GM23338 (cell line): Measurements from ENCODE around the gene LAMB3.

Experiments
- CREB1 ChIP-seq: fragments of 250-450 bp; sonication (Bioruptor Pico); IDR thresholded peaks from 2 replicates; pipeline ENCODE4 v1.5.0; 2020; ENCODE audit warnings: low read depth, mild to moderate bottlenecking, moderate library complexity
- EZH2 ChIP-seq: fragments of 200-600 bp; sonication (generic); IDR thresholded peaks from one replicate; pipeline ENCODE4 v1.8.0; 2017; ENCODE audit warnings: antibody characterized with exemption, mild to moderate bottlenecking, low read depth; ENCODE audit not compliant: unreplicated experiment
- EZH2phosphoT487 ChIP-seq: fragments of 200-600 bp; sonication (generic); IDR thresholded peaks from one replicate; pipeline ENCODE4 v1.8.1; 2018; ENCODE audit warnings: antibody characterized with exemption; ENCODE audit not compliant: unreplicated experiment
- JUNB ChIP-seq: IDR thresholded peaks from one replicate; pipeline ENCODE4 v1.6.1; 2016; ENCODE audit warnings: antibody characterized with exemption; ENCODE audit not compliant: unreplicated experiment
- POLR2AphosphoS5 ChIP-seq: IDR thresholded peaks from 2 replicates; pipeline ENCODE4 v1.6.1; 2016; ENCODE audit warnings: antibody characterized with exemption, low read depth
- TF ChIP-seq, protein P1 (sequence below), 2 experiments: fragments of 200-600 bp in 1 of 2; sonication (generic) in 1 of 2; conservative IDR thresholded peaks; 2 replicates each; pipeline versions ENCODE4 v1.5.1 to v1.6.1; 2016 to 2017; ENCODE audit warnings: antibody characterized with exemption in 2 of 2, low read depth in 2 of 2, mild to moderate bottlenecking in 2 of 2, moderate library complexity in 1 of 2

DNA sequence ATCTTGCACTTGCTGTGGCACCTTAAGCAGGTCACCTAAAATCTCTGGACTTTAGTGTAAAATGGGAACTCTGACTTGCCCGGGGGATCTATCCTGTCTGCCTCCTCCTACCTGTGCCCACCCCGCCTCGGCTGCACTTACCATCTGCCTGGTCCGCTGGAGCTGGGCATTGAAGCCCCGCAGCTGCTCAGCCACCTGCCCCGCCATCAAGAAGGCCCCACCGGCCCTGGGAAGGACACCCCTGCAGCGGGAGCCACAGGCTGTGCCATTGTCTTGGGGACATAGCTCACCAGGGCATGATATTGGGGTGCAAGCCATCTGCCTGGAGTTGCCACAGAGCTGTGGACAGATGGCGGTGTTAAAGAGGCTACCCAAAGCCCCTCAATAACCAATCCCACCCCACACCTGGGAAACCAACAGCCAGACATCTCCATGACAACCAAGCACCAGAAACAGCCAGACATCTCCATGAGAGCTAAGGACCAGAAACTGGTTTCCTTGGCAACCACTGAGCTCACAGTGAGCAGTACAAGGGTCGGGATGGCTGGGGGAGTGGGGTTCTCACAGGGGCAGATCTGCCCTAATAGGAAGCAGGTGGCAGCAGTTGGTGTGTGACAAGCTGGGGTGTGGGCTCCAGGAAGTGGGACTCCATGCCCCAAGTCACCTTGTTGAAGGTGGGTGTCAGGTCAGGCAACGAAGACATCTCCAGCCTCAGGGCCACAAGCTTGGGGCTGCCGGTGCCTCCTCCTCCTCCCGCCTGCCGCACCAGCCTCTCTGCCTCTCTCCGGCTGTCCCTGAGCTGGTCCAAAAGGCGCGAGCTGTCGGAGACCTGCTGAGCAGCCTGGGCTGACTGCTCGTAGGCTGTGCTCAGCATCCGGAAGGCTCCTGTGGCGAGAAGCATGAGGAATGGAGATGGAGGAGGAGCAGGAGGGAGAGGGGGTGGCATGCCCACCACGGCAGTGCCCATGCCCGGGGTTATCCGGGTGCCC, 29.1 kb downstream of the LAMB3 start:
- TF ChIP-seq, protein P1, sequence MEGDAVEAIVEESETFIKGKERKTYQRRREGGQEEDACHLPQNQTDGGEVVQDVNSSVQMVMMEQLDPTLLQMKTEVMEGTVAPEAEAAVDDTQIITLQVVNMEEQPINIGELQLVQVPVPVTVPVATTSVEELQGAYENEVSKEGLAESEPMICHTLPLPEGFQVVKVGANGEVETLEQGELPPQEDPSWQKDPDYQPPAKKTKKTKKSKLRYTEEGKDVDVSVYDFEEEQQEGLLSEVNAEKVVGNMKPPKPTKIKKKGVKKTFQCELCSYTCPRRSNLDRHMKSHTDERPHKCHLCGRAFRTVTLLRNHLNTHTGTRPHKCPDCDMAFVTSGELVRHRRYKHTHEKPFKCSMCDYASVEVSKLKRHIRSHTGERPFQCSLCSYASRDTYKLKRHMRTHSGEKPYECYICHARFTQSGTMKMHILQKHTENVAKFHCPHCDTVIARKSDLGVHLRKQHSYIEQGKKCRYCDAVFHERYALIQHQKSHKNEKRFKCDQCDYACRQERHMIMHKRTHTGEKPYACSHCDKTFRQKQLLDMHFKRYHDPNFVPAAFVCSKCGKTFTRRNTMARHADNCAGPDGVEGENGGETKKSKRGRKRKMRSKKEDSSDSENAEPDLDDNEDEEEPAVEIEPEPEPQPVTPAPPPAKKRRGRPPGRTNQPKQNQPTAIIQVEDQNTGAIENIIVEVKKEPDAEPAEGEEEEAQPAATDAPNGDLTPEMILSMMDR (conservative IDR thresholded peaks at IDR 0.05; ENCODE audit: low read depth in 2 of 2), result no peak
- TF ChIP-seq EZH2 (no peak), CREB1 (CRISPR knock-in tag) (no peak), EZH2phosphoT487 (no peak), POLR2AphosphoS5 (no peak), JUNB (no peak)
